Right cardiac atrium (tissue), 5 donors: Measurements from ENCODE around the gene PIMREG. TPM values are rescaled to one million over a fixed set of nuclear protein-coding genes. Genes with fewer than 3 reads are reported as not detected.
"Not testable (repeated sequence)": the region's sequence is repeated elsewhere in the genome, so short reads cannot be mapped to it uniquely, and the experiment has no call there.

Experiments used
- ATAC-seq, 2 donors: fragments of 200-7000 bp; cut with Tn5 transposase; one replicate each; pipeline versions ENCODE4 v1.8.0 to v1.9.1; 2020; ENCODE audit warnings: moderate library complexity in 2 of 2, mild to moderate bottlenecking in 1 of 2
- DNase-seq, 3 donors: peaks; one replicate each; pipeline ENCODE4 v3.0.0-alpha.2; 2020
- H3K27ac ChIP-seq: one replicate; pipeline ENCODE4 v1.5.1; 2013; ENCODE audit warnings: mild to moderate bottlenecking, low read length, control low read depth, moderate library complexity
- H3K27me3 ChIP-seq: one replicate; pipeline ENCODE4 v1.6.1; 2013; ENCODE audit not compliant: control insufficient read depth, insufficient read depth
- H3K4me1 ChIP-seq: one replicate; pipeline ENCODE4 v1.6.1; 2013; ENCODE audit warnings: low read length; ENCODE audit not compliant: control insufficient read depth, insufficient read depth
- H3K4me3 ChIP-seq: one replicate; pipeline ENCODE4 v1.5.1; 2013; ENCODE audit warnings: low read length, control low read depth
- H3K9me3 ChIP-seq: one replicate; pipeline ENCODE4 v1.6.1; 2013; ENCODE audit warnings: low read length; ENCODE audit not compliant: control insufficient read depth
- WGBS: extraction: QIAGEN DNeasy Blood & Tissue Kit; methylation state at CpG from one replicate; pipeline ENCODE4 v1.1.7; 2013; 5-methylcytosine and 5-hydroxymethylcytosine counted together
- intact Hi-C, 4 donors: fragments of 100-400 bp; cut with DNase I; formaldehyde crosslinking; loops; one replicate each; pipeline versions ENCODE4 v1.11.0 to v1.14.0; 2022 to 2023
- polyA plus RNA-seq: library from polyadenylated mRNA; stranded (reverse); fragments of 200-250 nt; gene quantifications from one replicate; pipeline ENCODE4 v1.2.3, GENCODE V29; 2013
- total RNA-seq, 4 donors: library from RNA; stranded (reverse); fragmentation: NEBNext Ultra II Directional; extraction: Animal tissue kit (Norgen Biotek cat#: 25700); gene quantifications; one replicate each; pipeline ENCODE4 v1.2.1, GENCODE V29; 2021
- donor health status: healthy with polysubstance abuse.
- donor health status: DM: no; HTN: yes; CAD: no.
- donor health status: DM: no; HTN: no; CAD: no.
- donor health status: DM: no; HTN: yes; CAD: no; lungs with severe emphysema.
- donor health status: DM: yes; HTN: yes; CAD: no.

The PIMREG gene
- total and polyA plus RNA-seq, 5 donors: 0.18 to 0.54 (median 0.43) TPM; not detected in 1

DNA sequence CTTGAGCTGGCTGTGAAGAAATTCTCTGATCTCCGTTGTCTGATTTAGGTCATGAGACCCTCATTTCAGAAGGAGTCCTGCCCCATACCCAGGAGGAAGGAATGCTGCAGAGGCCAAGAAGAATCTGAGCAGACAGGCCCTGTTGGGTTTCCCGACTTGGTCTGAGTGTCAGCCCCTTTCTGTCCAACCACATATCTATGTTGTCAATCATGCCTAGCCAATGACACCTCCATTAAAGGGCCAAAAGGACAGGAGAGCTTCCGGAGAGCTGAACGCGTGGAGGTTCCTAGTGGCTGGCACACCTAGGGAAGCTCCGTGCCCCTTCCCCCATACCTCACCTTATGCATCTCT lies 37.8 kb downstream of the PIMREG start:
- Histone ChIP-seq H3K9me3 (no peaks in the 10 kb centered on the region), H3K4me1 (no peaks in the 10 kb centered on the region), H3K27me3 (no peaks in the 10 kb centered on the region), H3K27ac (no peak overlapping the region), H3K4me3 (no peak overlapping the region)
- 77% methylated on average over 6 of the region's 6 CpGs for WGBS
- ATAC-seq (no peak), DNase-seq (peak in 1 of 3 donors; percentile 2)
- intact Hi-C loops: no loop called here

DNA sequence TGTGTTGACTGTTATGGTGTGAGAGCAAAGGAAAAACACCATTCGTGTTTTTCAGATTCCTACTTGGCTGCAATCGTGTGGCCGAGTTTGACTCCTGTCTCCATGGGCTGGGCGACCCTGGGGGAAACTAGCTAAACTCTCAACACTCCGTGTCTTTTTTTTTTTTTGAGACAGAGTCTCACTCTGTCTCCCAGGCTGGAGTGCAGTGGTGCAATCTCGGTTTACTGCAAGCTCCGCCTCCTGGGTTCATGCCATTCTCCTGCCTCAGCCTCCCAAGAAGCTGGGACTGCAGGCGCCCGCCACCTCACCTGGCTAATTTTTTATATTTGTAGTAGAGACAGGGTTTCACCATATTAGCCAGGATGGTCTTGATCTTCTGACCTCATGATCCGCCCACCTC lies 38.5 kb downstream of the PIMREG start:
- H3K9me3 ChIP-seq, H3K27ac ChIP-seq, ATAC-seq, H3K4me1 ChIP-seq, H3K4me3 ChIP-seq, intact Hi-C loops, H3K27me3 ChIP-seq: not testable (repeated sequence)
- DNase-seq: peak in 1 of 3 donors; percentile 2
- WGBS: 74% methylated on average over 10 of the region's 10 CpGs

DNA sequence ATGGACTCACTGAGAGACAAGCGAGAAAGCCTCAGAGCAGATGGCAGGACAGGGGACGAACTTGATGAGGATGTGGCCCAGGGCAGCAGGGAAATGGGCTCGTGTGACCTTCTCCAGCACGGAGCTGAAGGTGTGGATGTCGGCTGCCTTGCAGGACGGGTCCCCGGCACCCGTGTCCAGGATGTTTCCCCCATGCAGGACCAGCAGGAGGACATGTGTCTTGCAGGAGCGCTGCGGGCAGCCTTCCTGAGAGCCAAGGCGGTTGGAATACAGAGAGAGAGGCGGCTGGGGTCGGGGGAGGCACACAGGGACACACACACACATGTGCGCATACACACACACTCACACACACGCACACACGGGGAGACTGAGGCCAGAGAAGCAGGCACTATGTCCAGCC lies 39.3 kb downstream of the PIMREG start:
- ATAC-seq (no peak), DNase-seq (peak in 2 of 3 donors; percentile 3 to 26)
- Histone ChIP-seq H3K27me3 (no peaks in the 10 kb centered on the region), H3K4me3 (no peak overlapping the region), H3K4me1 (no peaks in the 10 kb centered on the region), H3K9me3 (no peaks in the 10 kb centered on the region), H3K27ac (no peak overlapping the region)
- intact Hi-C loops: no loop called here
- whole genome bisulfite sequencing: 89% methylated on average over 16 of the region's 16 CpGs

DNA sequence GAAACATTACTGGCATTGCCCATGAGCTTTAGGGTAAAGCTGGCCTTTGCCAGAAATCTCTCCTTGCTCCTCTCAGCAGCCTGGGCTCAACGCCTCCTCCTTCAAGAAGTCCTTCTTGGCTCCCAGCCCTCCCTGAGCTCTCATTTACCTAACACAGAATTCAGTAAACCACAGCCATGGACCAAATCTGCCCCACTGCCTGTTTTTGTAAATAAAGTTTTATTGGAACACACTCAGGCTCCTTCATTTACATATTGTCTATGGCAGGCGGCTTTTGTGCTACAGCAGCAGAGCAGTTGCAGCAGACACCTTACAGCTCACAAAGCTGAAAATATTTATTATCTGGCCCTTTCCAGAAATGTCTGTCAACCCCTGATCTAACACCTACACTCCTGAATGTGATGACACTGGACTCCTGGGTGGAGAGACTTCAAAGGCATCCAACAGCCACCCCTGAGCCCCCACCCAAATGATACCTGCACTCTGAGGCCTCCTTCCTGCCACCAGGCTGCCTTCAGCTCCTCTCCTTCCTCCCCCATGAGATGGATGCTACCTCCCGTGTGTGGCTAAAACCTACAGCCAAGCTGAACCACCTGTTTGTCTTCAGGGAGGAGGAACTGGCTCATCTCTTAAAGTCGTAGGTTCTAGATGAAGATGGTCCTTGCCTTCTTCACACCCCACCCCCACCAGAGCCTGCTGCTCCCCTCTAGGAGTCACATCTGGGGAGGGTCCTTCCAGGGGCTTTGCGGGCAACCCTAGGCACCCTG lies 41.6 kb downstream of the PIMREG start:
- H3K4me3 ChIP-seq: no peak overlapping the region
- 75% methylated on average over 5 of the region's 5 CpGs for WGBS
- H3K27ac ChIP-seq: no peak overlapping the region
- intact Hi-C loops: no loop called here
- H3K27me3 ChIP-seq: no peaks in the 10 kb centered on the region
- no peaks in the 10 kb centered on the region for H3K4me1 ChIP-seq
- DNase-seq (peak in 2 of 3 donors; percentile 12 to 28), ATAC-seq (no peak)
- no peaks in the 10 kb centered on the region for H3K9me3 ChIP-seq

DNA sequence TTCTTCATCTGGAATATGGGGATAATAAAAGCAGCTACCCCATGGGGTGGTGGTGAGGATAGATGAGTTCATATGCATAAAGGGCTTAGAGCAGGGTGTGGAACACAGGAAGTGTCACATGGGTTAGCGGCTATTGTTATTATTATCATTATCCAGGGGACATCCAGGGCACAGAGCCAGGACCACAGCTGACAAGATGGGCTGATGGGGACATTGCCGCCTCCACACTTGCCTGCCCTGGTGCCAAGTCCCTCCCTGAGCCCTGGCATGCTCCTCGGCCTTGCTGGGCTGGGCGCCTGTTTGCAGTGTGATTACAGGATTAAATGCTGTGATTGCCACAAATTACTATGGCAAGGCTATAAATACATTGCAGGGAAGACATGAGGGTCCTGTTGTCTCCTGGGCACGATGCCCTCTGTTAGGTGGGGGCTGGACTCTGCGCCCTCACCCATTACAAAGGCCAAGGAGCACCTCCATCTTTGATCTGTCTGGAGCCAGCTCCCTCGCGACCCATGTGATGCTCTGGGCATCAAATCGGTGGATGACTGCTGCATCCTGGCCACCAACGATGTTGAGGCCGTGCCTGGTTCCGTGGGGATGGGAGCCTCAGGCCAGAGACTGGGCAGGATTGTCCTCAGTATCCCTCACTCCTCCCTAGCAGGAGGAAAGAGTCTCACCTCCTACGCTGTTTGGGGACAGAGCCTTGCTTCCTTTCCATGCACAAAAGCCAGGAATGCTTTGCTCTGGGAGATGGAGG lies 43.2 kb downstream of the PIMREG start:
- Histone ChIP-seq H3K9me3 (no peaks in the 10 kb centered on the region), H3K27me3 (no peaks in the 10 kb centered on the region), H3K27ac (no peak overlapping the region), H3K4me3 (no peak overlapping the region), H3K4me1 (no peaks in the 10 kb centered on the region)
- peak; percentile 44 to 81 (median 71) for DNase-seq
- WGBS: 38% methylated on average over 13 of the region's 13 CpGs
- ATAC-seq: peak; percentile 59 to 70
- intact Hi-C loops: no loop called here

DNA sequence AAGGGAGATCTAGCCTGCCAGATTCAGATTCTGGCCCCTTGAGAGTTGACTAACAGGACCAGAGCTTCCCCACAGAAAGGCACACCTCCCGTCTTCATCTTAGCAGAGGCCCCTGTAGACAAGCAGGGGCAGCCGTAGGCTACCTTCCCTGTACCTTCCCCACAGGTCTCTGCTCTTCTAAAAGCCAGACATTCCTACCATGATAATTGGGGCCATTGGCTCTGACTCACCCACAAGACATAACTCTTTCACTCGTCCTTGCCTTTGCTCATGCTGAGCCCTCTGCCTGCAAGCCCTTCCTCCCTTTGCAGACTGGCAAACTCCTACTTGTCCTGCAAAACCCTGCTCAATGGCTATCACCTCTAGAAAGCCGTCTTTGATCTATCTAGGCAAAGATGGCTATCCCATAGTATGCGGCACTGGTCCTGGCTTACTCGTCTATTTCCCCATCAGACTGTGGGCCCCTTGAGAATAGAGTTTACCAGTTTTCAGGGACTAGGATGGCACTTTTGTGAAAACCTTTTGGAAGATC lies 43.8 kb downstream of the PIMREG start:
- Histone ChIP-seq H3K4me1 (no peaks in the 10 kb centered on the region), H3K27me3 (no peaks in the 10 kb centered on the region), H3K9me3 (no peaks in the 10 kb centered on the region), H3K27ac (no peak overlapping the region), H3K4me3 (no peak overlapping the region)
- WGBS: 66% methylated on average over 6 of the region's 6 CpGs
- DNase-seq: no peak
- ATAC-seq: no peak
- intact Hi-C loops: no loop called here

DNA sequence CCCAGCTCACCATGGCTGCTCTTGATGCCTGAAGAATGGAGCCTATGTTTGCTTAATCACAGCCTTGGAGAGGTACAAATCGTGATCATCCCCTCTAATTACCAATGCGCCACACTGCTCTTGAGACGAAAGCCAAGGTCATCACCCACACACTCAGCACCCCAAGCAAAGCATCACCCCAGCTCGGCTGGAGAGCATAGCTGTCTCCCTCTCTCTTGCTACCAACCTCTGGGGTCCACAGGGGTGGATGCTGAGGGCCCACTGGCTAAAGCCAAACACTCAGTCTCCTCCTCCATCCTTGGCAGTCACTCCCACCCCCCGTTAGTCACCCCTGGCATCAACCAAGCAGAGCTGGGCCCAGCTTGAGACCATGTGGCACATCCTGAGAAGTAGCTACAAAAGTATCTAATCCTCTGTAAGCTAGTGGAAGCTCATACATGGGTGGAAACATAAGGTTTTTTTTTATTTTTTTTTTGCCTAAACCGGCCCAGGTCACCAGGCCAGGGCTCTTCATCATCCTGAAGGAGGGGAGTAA lies 44.8 kb downstream of the PIMREG start:
- no peak for ATAC-seq
- H3K4me1 ChIP-seq: no peaks in the 10 kb centered on the region
- H3K9me3 ChIP-seq: no peaks in the 10 kb centered on the region
- no peak overlapping the region for H3K27ac ChIP-seq
- intact Hi-C loops: no loop called here
- 80% methylated on average over 6 of the region's 6 CpGs for WGBS
- no peak overlapping the region for H3K4me3 ChIP-seq
- DNase-seq: peak in 2 of 3 donors; percentile 4 to 9
- H3K27me3 ChIP-seq: no peaks in the 10 kb centered on the region

DNA sequence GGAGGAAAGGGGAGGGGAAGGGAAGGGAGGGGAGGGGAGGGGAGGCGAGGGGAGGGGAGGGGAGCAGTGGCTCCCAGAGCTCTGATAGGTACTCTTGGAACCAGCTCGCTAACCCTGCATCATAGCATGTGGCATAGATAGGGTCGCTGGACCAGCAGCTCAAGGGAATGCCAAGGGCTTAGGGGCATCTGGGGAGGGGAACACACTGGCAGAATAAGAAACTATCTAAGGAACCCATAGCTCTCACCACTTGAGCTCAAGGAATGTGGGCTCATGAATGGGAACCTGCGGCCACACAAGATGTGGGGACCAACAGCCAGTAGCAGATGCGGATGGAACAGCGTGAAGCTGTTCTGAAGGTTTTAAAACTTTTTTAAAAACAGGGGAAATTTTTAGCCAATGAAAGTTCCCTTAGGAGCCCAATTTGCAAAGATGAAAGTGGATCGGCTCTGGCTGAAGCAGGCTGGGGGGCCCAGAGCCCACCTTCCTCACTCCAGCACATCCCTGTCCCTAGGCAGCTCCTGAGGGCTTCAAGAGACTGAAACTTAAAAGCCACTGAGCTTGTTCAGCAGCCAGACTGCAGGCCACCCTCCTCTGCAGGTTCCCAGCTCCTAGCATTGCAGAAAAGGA lies 46.9 kb downstream of the PIMREG start:
- no peak for ATAC-seq
- Histone ChIP-seq H3K27ac (no peak overlapping the region), H3K9me3 (no peaks in the 10 kb centered on the region), H3K4me3 (no peak overlapping the region), H3K4me1 (no peaks in the 10 kb centered on the region), H3K27me3 (no peaks in the 10 kb centered on the region)
- intact Hi-C loops: no loop called here
- WGBS: 85% methylated on average over 7 of the region's 7 CpGs
- peak in 2 of 3 donors; percentile 8 to 16 for DNase-seq

DNA sequence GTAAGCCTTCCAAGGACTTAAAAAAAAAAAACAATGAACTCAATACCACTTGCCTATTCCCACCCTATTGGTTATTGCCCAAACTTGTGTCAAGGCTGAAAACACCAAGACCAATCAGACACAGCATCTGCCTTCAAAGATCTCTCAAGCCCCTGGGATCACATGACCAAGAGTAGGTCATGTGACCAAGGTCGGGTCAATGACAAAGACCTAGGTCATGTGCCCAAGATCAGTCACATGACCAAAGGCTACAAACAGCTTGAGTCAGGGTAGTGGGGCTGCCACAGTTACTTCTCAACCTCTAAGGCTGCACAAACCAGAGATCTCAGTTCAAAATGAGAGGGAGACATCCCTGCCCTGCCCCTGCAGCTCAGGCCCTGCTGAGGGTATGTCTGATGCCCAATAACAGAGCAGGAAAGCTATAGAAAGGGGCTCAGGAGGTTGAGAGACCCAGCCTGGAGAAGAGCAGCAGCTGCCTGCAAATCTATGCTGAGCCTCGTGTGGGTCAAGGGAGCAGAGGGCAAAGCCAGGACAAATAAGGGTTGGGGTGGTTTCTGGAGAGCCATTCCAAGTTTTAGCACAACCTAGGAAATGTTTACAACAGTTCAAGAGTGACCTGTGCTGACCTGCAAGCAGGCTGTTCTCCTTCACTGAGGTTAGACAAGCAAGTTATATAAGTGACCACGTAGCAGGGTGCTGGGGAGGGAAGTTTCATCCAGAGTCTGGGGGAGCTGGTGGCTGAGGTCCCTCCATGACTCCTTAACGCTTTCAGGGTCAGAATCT lies 48.8 kb downstream of the PIMREG start:
- intact Hi-C loops: no loop called here
- DNase-seq: peak in 1 of 3 donors; percentile 33
- H3K4me1 ChIP-seq: peaks cover 3% of the 10 kb centered on the region

DNA sequence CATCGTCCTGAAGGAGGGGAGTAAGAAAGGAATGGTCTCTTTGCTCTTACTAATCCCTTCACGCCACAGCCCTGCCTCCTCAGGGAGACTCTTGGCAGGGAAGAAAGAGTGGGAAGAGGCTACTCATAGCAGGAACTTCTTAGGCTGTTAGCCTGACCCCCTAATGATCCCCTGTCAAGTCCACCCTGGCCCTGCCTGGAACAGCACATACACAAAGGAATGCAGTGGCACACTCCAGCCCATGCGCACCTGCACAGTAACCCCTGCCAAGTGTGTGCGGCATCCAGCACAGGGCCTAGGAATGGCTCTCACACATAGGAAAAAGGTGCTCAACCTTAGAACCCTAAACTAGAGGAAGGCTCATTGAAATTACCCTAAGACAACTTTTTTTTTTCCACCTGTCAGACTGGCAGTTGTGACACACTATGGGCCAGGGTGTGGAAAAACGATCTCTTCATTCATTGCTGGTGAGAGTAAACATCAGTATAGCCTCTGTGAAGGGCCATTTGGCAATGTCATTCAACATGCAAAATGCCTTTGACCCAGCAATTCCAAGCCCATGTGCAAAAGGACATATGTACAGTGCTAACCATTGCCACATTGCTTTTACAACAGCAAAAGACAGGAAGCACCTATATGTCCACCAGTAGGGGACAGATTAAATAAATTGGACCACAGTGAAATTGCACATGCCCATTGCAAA lies 50.1 kb downstream of the PIMREG start:
- no peaks in the 10 kb centered on the region for H3K9me3 ChIP-seq
- no peak overlapping the region for H3K27ac ChIP-seq
- DNase-seq (peak in 2 of 3 donors; percentile 3 to 14), ATAC-seq (no peak)
- H3K4me1 ChIP-seq: peaks cover 3% of the 10 kb centered on the region
- no peak overlapping the region for H3K4me3 ChIP-seq
- H3K27me3 ChIP-seq: no peaks in the 10 kb centered on the region
- 78% methylated on average over 5 of the region's 5 CpGs for WGBS
- intact Hi-C loops: no loop called here

More for the DNA sequence above, 48.8 kb downstream of the PIMREG start:
- no peak overlapping the region for H3K27ac ChIP-seq
- ATAC-seq: no peak
- 67% methylated on average over 4 of the region's 4 CpGs for WGBS
- H3K4me3 ChIP-seq: no peak overlapping the region
- H3K9me3 ChIP-seq: no peaks in the 10 kb centered on the region
- H3K27me3 ChIP-seq: no peaks in the 10 kb centered on the region
